Keratinocyte (primary cell): ENCODE results near the gene ARL3. TPM values are rescaled to one million over a fixed set of nuclear protein-coding genes. Genes with fewer than 3 reads are reported as not detected.

Experiments used
- DNase-seq: peaks from one replicate; pipeline ENCODE4 v3.0.0-alpha.2; 2011; ENCODE audit warnings: low read depth, missing footprints, low spot score
- FAIRE-seq: peaks from 2 replicates; lab custom pipeline; 2011; peaks lifted over from hg19 to GRCh38; lab: Jason Lieb, UNC
- H2AFZ ChIP-seq: 2 replicates; pipeline ENCODE4 v1.6.0; 2012; ENCODE audit warnings: low read length, control low read depth, inconsistent platforms; ENCODE audit not compliant: control insufficient read depth
- H3K27ac ChIP-seq: 2 replicates; pipeline ENCODE4 v1.5.1; 2011; ENCODE audit warnings: low read length; ENCODE audit not compliant: control insufficient read depth, insufficient read depth
- H3K27me3 ChIP-seq: 3 replicates; pipeline ENCODE4 v1.6.0; 2011; ENCODE audit warnings: low read length; ENCODE audit not compliant: control insufficient read depth, insufficient read depth; ENCODE audit errors: extremely low read depth
- H3K36me3 ChIP-seq, 2 experiments: 2 replicates in 1 of 2; 3 replicates in 1 of 2; pipeline ENCODE4 v1.5.1; 2011; ENCODE audit warnings: low read length in 2 of 2, mild to moderate bottlenecking in 1 of 2; ENCODE audit not compliant: control insufficient read depth in 2 of 2, insufficient read depth in 2 of 2; ENCODE audit errors: extremely low read depth in 1 of 2
- H3K4me1 ChIP-seq: 3 replicates; pipeline ENCODE4 v1.5.1; 2011; ENCODE audit warnings: low read length; ENCODE audit not compliant: control insufficient read depth, insufficient read depth; ENCODE audit errors: extremely low read depth
- H3K4me2 ChIP-seq: 3 replicates; pipeline ENCODE4 v1.6.0; 2011; ENCODE audit warnings: low read depth, low read length; ENCODE audit not compliant: control insufficient read depth, insufficient read depth; ENCODE audit errors: extremely low read depth
- H3K4me3 ChIP-seq, 3 experiments: fragments of 200-600 bp in 1 of 3; sonication (generic) in 1 of 3; 2 replicates in 2 of 3; 3 replicates in 1 of 3; pipeline ENCODE4 v1.5.1; 2011 to 2016; ENCODE audit warnings: low read length in 3 of 3, mild to moderate bottlenecking in 3 of 3, control low read depth in 2 of 3, inconsistent platforms in 1 of 3, low read depth in 1 of 3, mixed read lengths in 1 of 3, mixed run types in 1 of 3, moderate library complexity in 1 of 3; ENCODE audit not compliant: control insufficient read depth in 2 of 3, insufficient read depth in 2 of 3; ENCODE audit errors: extremely low read depth in 1 of 3
- H3K79me2 ChIP-seq: 2 replicates; pipeline ENCODE4 v1.6.0; 2012; ENCODE audit warnings: low read length; ENCODE audit not compliant: control insufficient read depth, insufficient read depth
- H3K9ac ChIP-seq: 3 replicates; pipeline ENCODE4 v1.6.0; 2011; ENCODE audit warnings: low read length; ENCODE audit not compliant: control insufficient read depth, insufficient read depth; ENCODE audit errors: extremely low read depth
- H3K9me1 ChIP-seq: 3 replicates; pipeline ENCODE4 v1.6.0; 2011; ENCODE audit warnings: low read length; ENCODE audit not compliant: control insufficient read depth, insufficient read depth; ENCODE audit errors: extremely low read depth
- H3K9me3 ChIP-seq: 2 replicates; pipeline ENCODE4 v1.5.1; 2012; ENCODE audit warnings: low read depth, low read length; ENCODE audit not compliant: control insufficient read depth
- H4K20me1 ChIP-seq: 3 replicates; pipeline ENCODE4 v1.6.0; 2011; ENCODE audit warnings: low read length; ENCODE audit not compliant: control insufficient read depth, insufficient read depth; ENCODE audit errors: extremely low read depth
- EZH2 ChIP-seq: IDR thresholded peaks from one replicate; pipeline ENCODE4 v1.6.1; 2012; ENCODE audit warnings: inconsistent platforms, mild to moderate bottlenecking, low read length, moderate library complexity
- dilution Hi-C: fragments of 300-500 bp; cut with MboI; formaldehyde crosslinking; loops from one replicate; pipeline ENCODE4 v1.7.0; 2020; ENCODE audit warnings: low sequenced_read_pairs; ENCODE audit not compliant: extremely low pct_ligation_motif_present
- polyA plus RNA-seq, 5 experiments: library from polyadenylated mRNA; depleted of rRNA in 3 of 5; stranded (reverse) in 3 of 5; stranded (forward) in 1 of 5; unstranded in 1 of 5; fragments of >200 nt; gene quantifications; 1 replicate in 1 of 5; 2 replicates in 3 of 5; 3 replicates in 1 of 5; pipeline versions ENCODE4 v1.2.1 to v1.2.3, GENCODE V29; 2011 to 2012; ENCODE audit warnings: missing spikeins in 2 of 5, low read depth in 1 of 5, low replicate concordance in 1 of 5
- TF ChIP-seq, protein P1 (sequence below), 3 experiments: IDR thresholded peaks in 1 of 3; conservative IDR thresholded peaks in 1 of 3; optimal IDR thresholded peaks in 1 of 3; 2 replicates in 2 of 3; 3 replicates in 1 of 3; pipeline versions ENCODE3 to v1.5.1; 2011; ENCODE audit warnings: low read length in 3 of 3, mild to moderate bottlenecking in 3 of 3, moderate library complexity in 2 of 3, control low read depth in 1 of 3, inconsistent platforms in 1 of 3; ENCODE audit not compliant: insufficient read depth in 2 of 3; ENCODE audit errors: extremely low read depth in 1 of 3

The ARL3 gene
- polyA plus RNA-seq, 1 donor (not counting 4 experiments of a cell fraction or from before 2014, with no cell fraction given): 10.7 TPM

DNA sequence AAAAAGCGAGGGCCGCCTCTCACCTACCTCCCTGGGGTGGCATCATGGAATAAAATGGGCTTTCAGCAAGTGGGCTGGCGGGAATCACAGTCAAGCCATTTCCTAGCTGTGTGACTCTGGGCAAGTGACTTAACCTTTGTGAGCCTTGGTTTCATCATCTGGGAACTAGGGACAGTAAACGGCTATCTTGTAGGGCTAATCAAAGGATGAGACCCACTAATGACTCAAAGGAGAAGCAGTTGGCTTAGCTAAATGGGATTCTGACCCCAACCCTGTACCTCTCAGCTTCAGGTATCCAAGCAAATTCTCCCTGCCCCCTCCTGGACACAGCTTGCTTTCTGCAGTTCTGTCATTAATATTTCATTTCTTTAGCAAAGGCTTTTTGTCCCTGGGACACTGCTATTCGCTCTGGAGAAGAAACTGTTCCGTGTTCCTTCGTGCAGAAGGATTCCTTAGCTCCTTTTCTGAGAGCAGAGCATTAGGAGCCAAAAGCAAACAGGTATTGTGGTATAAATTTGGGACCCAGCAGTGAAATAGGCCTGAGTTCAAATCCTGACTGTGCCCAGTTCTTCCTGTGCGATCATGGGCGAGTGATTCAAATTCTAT, 44.0 kb downstream of the ARL3 start:
- no peak overlapping the region for H3K4me2 ChIP-seq
- no peak overlapping the region for H2AFZ ChIP-seq
- no peak overlapping the region for H3K4me3 ChIP-seq
- DNase-seq (no peak), FAIRE-seq (no peak)
- H4K20me1 ChIP-seq: no peaks in the 10 kb centered on the region
- no peaks in the 10 kb centered on the region for H3K36me3 ChIP-seq
- H3K9ac ChIP-seq: no peak overlapping the region
- no peak overlapping the region for H3K27ac ChIP-seq
- H3K4me1 ChIP-seq: peaks cover 25% of the 10 kb centered on the region
- dilution Hi-C loops: no loop called here
- no peaks in the 10 kb centered on the region for H3K9me3 ChIP-seq
- no peaks in the 10 kb centered on the region for H3K79me2 ChIP-seq
- H3K9me1 ChIP-seq: no peaks in the 10 kb centered on the region
- H3K27me3 ChIP-seq: no peaks in the 10 kb centered on the region
- TF ChIP-seq EZH2: no peak
- TF ChIP-seq, protein P1, sequence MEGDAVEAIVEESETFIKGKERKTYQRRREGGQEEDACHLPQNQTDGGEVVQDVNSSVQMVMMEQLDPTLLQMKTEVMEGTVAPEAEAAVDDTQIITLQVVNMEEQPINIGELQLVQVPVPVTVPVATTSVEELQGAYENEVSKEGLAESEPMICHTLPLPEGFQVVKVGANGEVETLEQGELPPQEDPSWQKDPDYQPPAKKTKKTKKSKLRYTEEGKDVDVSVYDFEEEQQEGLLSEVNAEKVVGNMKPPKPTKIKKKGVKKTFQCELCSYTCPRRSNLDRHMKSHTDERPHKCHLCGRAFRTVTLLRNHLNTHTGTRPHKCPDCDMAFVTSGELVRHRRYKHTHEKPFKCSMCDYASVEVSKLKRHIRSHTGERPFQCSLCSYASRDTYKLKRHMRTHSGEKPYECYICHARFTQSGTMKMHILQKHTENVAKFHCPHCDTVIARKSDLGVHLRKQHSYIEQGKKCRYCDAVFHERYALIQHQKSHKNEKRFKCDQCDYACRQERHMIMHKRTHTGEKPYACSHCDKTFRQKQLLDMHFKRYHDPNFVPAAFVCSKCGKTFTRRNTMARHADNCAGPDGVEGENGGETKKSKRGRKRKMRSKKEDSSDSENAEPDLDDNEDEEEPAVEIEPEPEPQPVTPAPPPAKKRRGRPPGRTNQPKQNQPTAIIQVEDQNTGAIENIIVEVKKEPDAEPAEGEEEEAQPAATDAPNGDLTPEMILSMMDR (optimal IDR thresholded peaks at IDR 0.05 in 1 of 3, IDR thresholded peaks at IDR 0.05 in 1 of 3, conservative IDR thresholded peaks at IDR 0.05 in 1 of 3; ENCODE audit: extremely low read depth in 1 of 3, insufficient read depth in 2 of 3, low read length in 3 of 3): no peak

DNA sequence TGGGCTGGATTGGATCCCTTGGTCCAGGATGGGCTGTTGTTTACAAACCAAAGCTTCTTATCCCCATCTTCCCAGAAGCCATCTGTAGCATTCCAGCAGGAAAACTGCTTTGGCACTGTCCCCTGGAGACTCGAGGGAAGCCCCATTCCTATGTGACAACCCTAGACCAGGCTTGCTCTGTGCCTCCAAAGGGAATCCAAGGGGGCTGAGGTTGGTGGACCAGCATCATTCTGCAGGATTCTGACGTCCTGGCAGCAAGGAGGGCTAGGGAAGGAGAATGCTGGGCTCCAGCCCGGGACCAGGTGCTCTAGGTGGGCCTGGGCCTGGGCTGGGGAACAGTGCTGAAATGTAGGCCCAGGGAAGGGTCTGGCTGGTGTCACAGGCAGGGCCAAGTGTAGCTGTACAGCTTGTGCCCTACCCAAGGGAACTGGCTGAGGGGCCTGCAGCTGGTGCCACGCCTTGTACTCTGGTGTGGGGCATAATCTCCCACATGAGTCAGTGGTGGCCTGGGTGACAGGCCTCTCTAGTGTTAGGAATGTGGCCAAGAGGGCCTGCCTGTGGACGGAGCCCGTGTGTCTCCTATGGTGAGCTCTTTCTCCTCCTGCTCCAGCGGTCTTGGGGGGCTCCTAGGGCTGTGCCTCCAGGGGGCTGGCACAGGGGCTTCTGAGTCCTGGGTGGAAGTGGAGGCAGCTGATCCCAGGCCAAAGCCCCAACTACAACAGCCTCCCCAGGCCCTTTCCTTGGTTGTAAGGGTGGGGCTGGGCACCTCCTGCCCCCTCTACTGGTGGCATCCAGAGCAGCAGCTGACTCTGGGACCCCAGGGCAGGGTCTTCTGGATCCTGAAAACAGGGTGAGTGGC, 44.8 kb downstream of the ARL3 start:
- dilution Hi-C loops: no loop called here
- Histone ChIP-seq H3K27me3 (no peaks in the 10 kb centered on the region), H3K27ac (no peak overlapping the region), H3K9me3 (no peaks in the 10 kb centered on the region), H4K20me1 (no peaks in the 10 kb centered on the region), H3K9me1 (no peaks in the 10 kb centered on the region), H3K9ac (no peak overlapping the region), H3K4me1 (peaks cover 18% of the 10 kb centered on the region), H3K4me2 (no peak overlapping the region), H3K4me3 (no peak overlapping the region), H3K79me2 (no peaks in the 10 kb centered on the region), H3K36me3 (no peaks in the 10 kb centered on the region), H2AFZ (no peak overlapping the region)
- no peak for DNase-seq
- TF ChIP-seq EZH2: no peak
- TF ChIP-seq, protein P1 (optimal IDR thresholded peaks at IDR 0.05 in 1 of 3, IDR thresholded peaks at IDR 0.05 in 1 of 3, conservative IDR thresholded peaks at IDR 0.05 in 1 of 3; ENCODE audit: extremely low read depth in 1 of 3, insufficient read depth in 2 of 3, low read length in 3 of 3): peak; percentile 16 to 62 (median 33)
- FAIRE-seq: no peak
